ENCODE data around the gene PSMF1.
A peak's percentile ranks its signal among the peaks of the same experiment; 100 is the strongest.
"Not testable (repeated sequence)": the region's sequence is repeated elsewhere in the genome, so short reads cannot be mapped to it uniquely, and the experiment has no call there.

The PSMF1 gene

DNA sequence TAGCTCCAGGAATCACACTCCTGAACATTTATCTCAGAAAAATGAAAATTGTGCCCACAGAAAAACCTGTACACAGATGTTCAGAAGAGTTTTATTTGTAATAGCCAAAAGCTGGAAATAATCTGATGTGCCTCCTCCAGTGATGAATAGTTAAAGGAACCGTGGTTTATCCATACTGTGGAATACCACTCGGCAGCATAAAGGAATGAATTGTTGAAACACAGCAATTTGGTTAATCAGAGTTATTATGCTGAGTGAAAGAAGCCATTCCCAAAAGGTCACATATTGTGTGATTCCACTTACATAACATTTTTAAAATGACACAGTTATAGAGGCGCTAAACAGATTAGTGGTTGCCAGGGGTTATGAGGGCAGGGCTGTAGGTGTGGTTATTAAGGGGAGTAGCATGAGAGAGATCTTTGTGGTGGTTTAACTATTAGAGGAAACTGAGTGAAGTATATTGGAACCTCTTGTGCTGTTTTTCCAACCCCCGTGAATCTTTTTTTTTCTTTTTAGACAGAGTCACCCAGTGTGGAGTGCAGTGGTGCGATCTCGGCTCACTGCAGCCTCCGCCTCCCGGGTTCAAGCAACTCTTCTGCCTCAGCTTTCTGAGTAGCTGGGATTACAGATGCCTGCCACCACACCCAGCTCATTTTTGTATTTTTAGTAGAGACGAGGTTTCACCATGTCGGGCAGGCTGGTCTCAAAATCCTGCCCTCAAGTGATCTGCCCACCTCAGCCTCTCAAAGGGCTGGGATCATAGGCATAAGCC lies 26.2 kb downstream of the PSMF1 start:
- Histone ChIP-seq H3K27ac (ENCODE audit: low read length) (no peak overlapping the region), H3F3A (ENCODE audit: insufficient read depth, low read length) (no peaks in the 10 kb centered on the region), H3K4me3 (ENCODE audit: low read length) (no peak overlapping the region), H3K9me2 (replicated peaks; ENCODE audit: insufficient read depth, low read length) (no peaks in the 10 kb centered on the region), H3K79me2 (ENCODE audit: low read length) (peaks cover 39% of the 10 kb centered on the region), H3K9me3 (replicated peaks; ENCODE audit: insufficient read depth, low read length) (no peaks in the 10 kb centered on the region), H3K4me1 (ENCODE audit: low read length) (peaks cover 16% of the 10 kb centered on the region), H3K9ac (ENCODE audit: low read length) (no peak overlapping the region), H3K36me3 (replicated peaks; ENCODE audit: insufficient read depth, low read length) (no peaks in the 10 kb centered on the region; the same call in 1 of the 2 replicates), H4K20me1 (ENCODE audit: insufficient read depth, low read length) (0 out of 2 replicates have a peak, but pooled peaks cover 4% of the 10 kb centered on the region), H2AFZ (ENCODE audit: low read length) (no peak overlapping the region), H3K27me3 (replicated peaks; ENCODE audit: insufficient read depth, low read length) (no peaks in the 10 kb centered on the region), H3K4me2 (ENCODE audit: low read depth, low read length) (peak overlapping the region; percentile 17)
- DNase-seq, result no peak
- TF ChIP-seq, protein P1, sequence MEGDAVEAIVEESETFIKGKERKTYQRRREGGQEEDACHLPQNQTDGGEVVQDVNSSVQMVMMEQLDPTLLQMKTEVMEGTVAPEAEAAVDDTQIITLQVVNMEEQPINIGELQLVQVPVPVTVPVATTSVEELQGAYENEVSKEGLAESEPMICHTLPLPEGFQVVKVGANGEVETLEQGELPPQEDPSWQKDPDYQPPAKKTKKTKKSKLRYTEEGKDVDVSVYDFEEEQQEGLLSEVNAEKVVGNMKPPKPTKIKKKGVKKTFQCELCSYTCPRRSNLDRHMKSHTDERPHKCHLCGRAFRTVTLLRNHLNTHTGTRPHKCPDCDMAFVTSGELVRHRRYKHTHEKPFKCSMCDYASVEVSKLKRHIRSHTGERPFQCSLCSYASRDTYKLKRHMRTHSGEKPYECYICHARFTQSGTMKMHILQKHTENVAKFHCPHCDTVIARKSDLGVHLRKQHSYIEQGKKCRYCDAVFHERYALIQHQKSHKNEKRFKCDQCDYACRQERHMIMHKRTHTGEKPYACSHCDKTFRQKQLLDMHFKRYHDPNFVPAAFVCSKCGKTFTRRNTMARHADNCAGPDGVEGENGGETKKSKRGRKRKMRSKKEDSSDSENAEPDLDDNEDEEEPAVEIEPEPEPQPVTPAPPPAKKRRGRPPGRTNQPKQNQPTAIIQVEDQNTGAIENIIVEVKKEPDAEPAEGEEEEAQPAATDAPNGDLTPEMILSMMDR (IDR thresholded peaks at IDR 0.05; ENCODE audit: low read length), result no peak
- TF ChIP-seq EZH2phosphoT487 (IDR thresholded peaks at IDR 0.05; ENCODE audit: low read length) (no peak), EZH2 (optimal IDR thresholded peaks at IDR 0.05; ENCODE audit: low read depth, low read length) (no peak)

DNA sequence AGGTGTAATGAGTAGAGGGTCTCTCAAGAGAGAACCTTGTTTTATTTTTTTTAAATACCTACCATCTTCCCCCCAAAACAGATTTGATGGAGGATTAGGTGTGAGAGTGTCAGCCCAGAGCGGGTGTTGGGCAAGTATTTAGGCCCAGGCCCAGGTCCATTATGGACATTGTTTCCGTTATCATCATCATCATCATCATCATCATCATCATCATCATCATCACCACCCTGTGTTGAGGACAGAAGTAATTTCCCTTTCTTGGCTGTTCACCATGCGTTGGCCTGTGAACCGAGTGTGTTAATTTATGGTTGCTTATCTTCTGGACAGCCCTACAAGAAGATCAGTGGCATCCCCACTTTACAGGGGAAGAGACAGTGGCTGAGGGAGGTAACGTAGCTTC lies 28.6 kb downstream of the PSMF1 start:
- H3K9ac ChIP-seq (ENCODE audit: low read length), result no peak overlapping the region
- no peak for DNase-seq
- H3K4me3 ChIP-seq (ENCODE audit: low read length), result no peak overlapping the region
- no peaks in the 10 kb centered on the region for H3F3A ChIP-seq (ENCODE audit: insufficient read depth, low read length)
- TF ChIP-seq EZH2 (optimal IDR thresholded peaks at IDR 0.05; ENCODE audit: low read depth, low read length) (no peak), EZH2phosphoT487 (IDR thresholded peaks at IDR 0.05; ENCODE audit: low read length) (no peak)
- TF ChIP-seq, protein P1 (IDR thresholded peaks at IDR 0.05; ENCODE audit: low read length), result no peak
- peaks cover 16% of the 10 kb centered on the region for H3K4me1 ChIP-seq (ENCODE audit: low read length)
- H3K9me2 ChIP-seq (replicated peaks; ENCODE audit: insufficient read depth, low read length), result no peaks in the 10 kb centered on the region
- H3K36me3 ChIP-seq (replicated peaks; ENCODE audit: insufficient read depth, low read length), result no peaks in the 10 kb centered on the region
- no peak overlapping the region for H3K27ac ChIP-seq (ENCODE audit: low read length)
- H3K9me3 ChIP-seq (replicated peaks; ENCODE audit: insufficient read depth, low read length), result no peaks in the 10 kb centered on the region
- H3K27me3 ChIP-seq (replicated peaks; ENCODE audit: insufficient read depth, low read length), result no peaks in the 10 kb centered on the region
- no peak overlapping the region for H3K4me2 ChIP-seq (ENCODE audit: low read depth, low read length)
- H3K79me2 ChIP-seq (ENCODE audit: low read length), result peaks cover 51% of the 10 kb centered on the region
- H4K20me1 ChIP-seq (ENCODE audit: insufficient read depth, low read length), result 0 out of 2 replicates have a peak, but pooled peaks cover 4% of the 10 kb centered on the region
- H2AFZ ChIP-seq (ENCODE audit: low read length), result no peak overlapping the region

DNA sequence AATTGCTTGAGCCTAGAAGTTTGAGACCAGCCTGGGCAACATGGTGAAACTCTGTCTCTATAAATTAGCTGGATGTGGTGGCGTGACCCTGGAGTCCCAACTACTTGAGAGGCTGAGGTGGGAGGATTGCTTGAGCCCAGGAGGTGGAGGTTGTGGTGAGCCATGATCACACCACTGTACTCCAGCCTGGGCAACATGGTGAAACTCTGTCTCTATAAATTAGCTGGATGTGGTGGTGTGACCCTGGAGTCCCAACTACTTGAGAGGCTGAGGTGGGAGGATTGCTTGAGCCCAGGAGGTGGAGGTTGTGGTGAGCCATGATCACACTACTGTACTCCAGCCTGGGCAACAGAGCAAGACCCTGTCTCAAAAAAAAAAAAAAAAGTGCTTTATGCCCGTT lies 31.4 kb downstream of the PSMF1 start:
- not testable (repeated sequence) for H3F3A ChIP-seq (ENCODE audit: insufficient read depth, low read length); H3K36me3 ChIP-seq (replicated peaks; ENCODE audit: insufficient read depth, low read length); H3K27ac ChIP-seq (ENCODE audit: low read length); DNase-seq; H4K20me1 ChIP-seq (ENCODE audit: insufficient read depth, low read length); H3K9me3 ChIP-seq (replicated peaks; ENCODE audit: insufficient read depth, low read length); H3K4me1 ChIP-seq (ENCODE audit: low read length); H3K27me3 ChIP-seq (replicated peaks; ENCODE audit: insufficient read depth, low read length); H2AFZ ChIP-seq (ENCODE audit: low read length); H3K4me2 ChIP-seq (ENCODE audit: low read depth, low read length); H3K9ac ChIP-seq (ENCODE audit: low read length); H3K4me3 ChIP-seq (ENCODE audit: low read length); H3K9me2 ChIP-seq (replicated peaks; ENCODE audit: insufficient read depth, low read length)
- peaks cover 63% of the 10 kb centered on the region for H3K79me2 ChIP-seq (ENCODE audit: low read length)

DNA sequence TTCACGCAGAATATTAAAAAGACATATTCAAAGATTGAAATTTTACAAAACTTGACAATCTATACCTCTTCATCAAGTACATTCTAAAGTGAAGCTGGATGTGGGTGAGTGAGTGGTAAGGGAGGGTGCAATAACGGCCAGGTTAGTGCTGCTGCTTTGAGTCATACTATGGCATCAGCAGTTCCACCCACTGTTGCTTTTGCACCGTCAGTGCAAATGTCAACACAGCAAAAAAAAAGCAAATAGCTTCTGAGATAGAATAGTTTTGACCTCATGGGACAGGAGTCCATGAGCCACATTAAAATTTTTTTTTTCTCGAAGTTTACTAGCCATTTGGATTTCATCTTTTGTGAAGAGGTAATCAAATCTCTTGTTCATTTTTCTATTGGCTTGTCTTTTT lies 31.8 kb downstream of the PSMF1 start:
- no peak for DNase-seq
- no peaks in the 10 kb centered on the region for H3K4me1 ChIP-seq (ENCODE audit: low read length)
- no peak overlapping the region for H3K27ac ChIP-seq (ENCODE audit: low read length)
- H2AFZ ChIP-seq (ENCODE audit: low read length), result no peak overlapping the region
- TF ChIP-seq, protein P1 (IDR thresholded peaks at IDR 0.05; ENCODE audit: low read length), result no peak
- TF ChIP-seq EZH2phosphoT487 (IDR thresholded peaks at IDR 0.05; ENCODE audit: low read length) (no peak), EZH2 (optimal IDR thresholded peaks at IDR 0.05; ENCODE audit: low read depth, low read length) (no peak)
- 0 out of 2 replicates have a peak, but pooled peaks cover 3% of the 10 kb centered on the region for H3K36me3 ChIP-seq (replicated peaks; ENCODE audit: insufficient read depth, low read length)
- peaks cover 61% of the 10 kb centered on the region for H3K79me2 ChIP-seq (ENCODE audit: low read length)
- no peaks in the 10 kb centered on the region for H4K20me1 ChIP-seq (ENCODE audit: insufficient read depth, low read length)
- no peak overlapping the region for H3K9ac ChIP-seq (ENCODE audit: low read length)
- no peaks in the 10 kb centered on the region for H3F3A ChIP-seq (ENCODE audit: insufficient read depth, low read length)
- H3K4me2 ChIP-seq (ENCODE audit: low read depth, low read length), result no peak overlapping the region
- no peaks in the 10 kb centered on the region for H3K27me3 ChIP-seq (replicated peaks; ENCODE audit: insufficient read depth, low read length)
- H3K9me2 ChIP-seq (replicated peaks; ENCODE audit: insufficient read depth, low read length), result no peaks in the 10 kb centered on the region
- H3K4me3 ChIP-seq (ENCODE audit: low read length), result no peak overlapping the region
- no peaks in the 10 kb centered on the region for H3K9me3 ChIP-seq (replicated peaks; ENCODE audit: insufficient read depth, low read length)

All from MM.1S (cell line).